MV-4-11 (cell line): ENCODE measurements around the gene STAT1.

Experiments
- DNase-seq: peaks from one replicate; lab custom pipeline; 2025; lab: John Stamatoyannopoulos, UW

Gene STAT1

GRCh38 chr2:191013932-191014652, at the start of gene STAT1:
Gene STAT1, minus strand, starts transcription at chr2:191014171. Its CDS starts 4,168 bp downstream, at chr2:191010003.
- peak; percentile 84 for DNase-seq

GRCh38 chr2:191063584-191063983, 49.6 kb upstream of the STAT1 start:
- DNase-seq, result no peak

DNA sequence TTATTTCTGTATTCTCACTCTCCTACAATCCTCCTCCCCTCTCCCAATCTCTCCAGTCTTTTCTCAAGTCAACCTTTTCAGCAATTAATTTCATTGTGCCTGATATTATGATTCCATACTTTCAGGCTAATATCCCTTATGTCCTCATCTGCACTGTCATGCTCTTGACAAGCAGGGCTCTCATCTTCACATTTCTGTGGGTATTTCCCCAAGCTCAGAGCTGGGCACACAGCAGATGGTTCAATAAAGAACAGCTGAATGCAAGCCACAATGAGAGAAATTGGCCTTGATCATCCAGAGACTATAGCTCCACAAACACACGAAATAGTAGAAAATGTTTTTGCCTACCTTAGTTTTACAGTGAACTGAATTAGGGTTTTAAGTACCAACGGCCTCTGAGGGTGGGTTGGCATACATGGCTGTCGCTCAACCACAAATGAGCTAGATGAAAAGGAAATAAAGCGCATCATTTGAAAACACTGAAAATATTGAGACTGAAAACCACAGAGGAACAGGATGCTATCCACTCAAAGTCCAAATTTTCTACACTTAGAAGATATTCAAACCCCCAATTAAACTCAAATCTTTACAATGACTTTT, 47.5 kb upstream of the STAT1 start:
- no peak for DNase-seq

DNA sequence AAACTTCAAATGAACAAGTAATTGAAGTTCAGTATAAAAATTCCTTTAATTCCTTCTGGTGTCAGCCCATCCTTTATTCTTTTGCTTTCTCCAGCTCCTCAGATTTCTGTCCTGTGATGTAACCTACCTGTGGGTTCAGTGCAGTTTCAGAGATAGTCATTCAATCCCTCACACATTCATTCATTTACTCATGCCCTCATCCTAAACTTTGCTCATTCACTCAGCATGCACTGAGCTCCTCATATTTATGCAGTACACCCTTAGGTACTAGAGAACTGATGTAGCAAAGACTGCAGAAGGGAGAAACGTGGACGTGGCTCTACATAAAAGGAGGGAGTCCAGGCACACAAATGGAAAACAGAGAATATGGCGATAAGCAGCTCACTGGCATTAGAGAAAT, 45.3 kb upstream of the STAT1 start:
- DNase-seq, result no peak

DNA sequence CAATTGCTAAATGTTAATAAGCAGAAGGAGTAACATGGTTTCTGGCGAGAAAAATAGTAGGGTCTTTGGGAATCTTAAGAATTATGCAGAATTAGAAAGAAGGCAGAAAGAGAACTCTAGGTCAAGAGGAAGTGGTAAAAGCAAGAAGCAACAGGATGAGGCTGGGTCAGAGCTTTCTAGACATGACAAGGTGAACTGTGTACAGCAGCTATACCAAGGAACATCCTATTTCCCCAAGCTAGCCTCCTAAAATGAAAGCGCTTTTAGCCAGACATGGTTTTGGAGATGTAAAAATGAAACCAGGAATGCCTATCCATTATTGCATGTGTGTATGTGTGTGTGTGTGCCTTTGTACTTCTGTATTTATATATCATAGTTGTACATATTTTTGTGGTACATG, 42.3 kb upstream of the STAT1 start:
- peak; percentile 34 for DNase-seq

- no peak for DNase-seq
Observed at GRCh38 chr2:191053256-191053655, 39.3 kb upstream of the STAT1 start.

GRCh38 chr2:191051825-191052778, 38.1 kb upstream of the STAT1 start:
- peak; percentile 59 for DNase-seq

DNA sequence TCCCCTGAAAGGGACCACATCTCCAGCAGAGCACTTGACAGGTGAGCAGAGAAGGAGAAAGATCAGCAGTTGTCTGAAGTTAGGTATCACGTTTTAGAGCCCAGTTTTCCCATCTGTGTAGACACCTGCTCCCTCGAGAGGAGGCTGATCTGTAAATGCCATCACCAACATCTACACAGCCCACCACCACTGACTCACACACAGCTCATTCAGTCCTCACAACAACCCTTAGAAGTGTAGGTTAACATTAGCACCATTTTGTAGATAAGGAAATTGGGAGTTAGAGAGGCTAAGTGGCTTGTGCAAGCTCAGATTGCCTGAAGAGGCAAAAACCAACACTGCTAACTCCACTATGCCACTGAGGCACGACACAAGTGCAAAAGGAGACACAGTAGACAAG, 37.2 kb upstream of the STAT1 start:
- no peak for DNase-seq

GRCh38 chr2:191050640-191050987, 36.6 kb upstream of the STAT1 start:
- peak; percentile 13 for DNase-seq

DNA sequence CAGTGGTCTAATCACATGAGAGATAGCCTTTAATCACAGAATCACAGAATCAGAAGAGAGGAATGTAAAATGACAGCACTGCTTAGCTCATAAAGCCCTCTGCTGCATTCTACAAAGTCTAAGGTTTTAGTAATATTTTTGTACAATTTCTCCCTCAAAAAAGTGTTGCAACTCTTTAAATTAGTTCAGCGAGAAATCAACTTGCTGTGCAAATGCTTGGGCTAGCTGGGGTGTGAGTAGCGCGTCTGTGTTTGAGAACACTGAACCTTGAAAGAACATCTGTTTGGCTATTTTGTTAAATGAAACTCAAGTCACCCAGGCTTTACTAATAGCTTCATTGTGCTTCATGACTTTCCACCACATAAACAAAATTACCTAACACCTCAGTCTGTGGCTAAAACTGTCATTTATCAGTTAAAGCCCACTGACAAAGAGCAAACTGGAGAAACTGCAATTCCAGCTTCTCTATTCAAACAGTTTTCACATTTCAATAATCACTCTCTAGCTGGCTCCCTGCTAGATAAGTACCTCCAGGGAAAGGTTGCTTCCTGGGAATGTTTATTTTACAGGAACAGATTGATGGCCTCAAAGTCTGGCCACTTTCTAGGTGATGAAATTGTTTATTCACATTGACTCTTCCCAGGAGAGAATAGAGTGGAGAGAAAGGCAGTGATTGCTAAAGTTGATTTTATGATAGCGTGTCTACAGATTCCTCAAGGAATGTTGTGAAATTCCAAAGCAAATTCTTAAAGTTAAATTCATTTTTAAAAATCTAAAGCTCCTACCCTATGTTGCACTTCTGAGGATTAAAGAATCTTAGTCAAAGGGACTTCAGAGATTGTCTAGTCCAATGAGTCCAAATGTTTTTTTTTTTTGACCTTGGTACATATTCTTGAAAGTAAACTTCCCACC, 36.0 kb upstream of the STAT1 start:
- peak; percentile 6 for DNase-seq

DNA sequence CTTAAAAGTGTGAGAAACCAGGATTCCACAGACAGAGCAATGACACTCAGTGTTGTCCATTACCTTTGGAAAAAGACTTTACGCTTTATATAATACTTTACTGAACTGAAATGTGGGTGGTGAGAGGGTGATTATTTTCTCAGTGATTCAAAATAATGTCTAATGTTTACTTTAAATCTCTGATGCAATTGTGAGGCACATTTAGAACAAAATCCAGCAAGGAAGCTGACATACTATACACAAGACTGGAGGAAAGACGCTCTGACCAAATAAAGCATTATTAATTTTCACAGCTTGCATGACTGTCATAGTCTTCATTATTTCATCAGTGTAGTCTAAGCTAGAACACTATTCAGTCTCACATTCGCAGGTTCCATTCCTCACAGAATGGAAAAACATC, 34.1 kb upstream of the STAT1 start:
- DNase-seq, result no peak

DNA sequence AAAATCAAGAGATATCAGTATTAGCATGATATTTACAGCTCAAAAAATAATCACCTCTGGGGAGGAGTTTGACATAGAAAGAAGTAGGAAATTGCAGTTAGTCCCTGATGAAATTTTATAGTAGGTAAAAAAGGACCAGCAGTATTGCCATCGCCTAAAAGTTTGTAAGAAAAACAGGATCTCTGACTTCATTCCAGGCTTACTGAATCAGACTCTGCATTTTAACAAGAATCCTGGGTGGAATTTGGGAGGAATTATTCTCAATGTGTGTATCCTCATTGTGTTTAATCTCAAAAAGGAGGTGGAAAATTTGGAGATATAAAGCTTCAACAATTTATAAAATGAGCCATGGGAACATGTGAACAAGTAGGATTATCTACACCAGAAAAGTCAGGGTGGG, 31.2 kb upstream of the STAT1 start:
- no peak for DNase-seq

DNA sequence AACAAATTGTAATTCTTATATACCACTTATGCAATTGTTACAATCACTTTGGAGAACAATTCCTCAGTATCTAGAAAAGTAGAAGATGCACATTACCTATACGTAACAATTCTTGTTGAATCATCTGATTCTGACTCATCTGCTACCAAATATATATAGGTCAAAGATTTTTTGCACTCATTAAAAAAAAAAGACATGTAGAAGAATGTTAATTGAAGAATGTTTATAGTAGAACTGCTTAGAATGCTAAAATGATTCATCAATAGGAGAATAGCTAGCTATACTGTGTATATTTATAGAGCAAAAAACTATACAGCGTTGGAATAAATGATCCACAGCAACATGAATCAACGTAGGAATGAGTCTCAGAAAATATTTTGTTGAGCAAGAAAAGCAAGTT, 29.5 kb upstream of the STAT1 start:
- no peak for DNase-seq

DNA sequence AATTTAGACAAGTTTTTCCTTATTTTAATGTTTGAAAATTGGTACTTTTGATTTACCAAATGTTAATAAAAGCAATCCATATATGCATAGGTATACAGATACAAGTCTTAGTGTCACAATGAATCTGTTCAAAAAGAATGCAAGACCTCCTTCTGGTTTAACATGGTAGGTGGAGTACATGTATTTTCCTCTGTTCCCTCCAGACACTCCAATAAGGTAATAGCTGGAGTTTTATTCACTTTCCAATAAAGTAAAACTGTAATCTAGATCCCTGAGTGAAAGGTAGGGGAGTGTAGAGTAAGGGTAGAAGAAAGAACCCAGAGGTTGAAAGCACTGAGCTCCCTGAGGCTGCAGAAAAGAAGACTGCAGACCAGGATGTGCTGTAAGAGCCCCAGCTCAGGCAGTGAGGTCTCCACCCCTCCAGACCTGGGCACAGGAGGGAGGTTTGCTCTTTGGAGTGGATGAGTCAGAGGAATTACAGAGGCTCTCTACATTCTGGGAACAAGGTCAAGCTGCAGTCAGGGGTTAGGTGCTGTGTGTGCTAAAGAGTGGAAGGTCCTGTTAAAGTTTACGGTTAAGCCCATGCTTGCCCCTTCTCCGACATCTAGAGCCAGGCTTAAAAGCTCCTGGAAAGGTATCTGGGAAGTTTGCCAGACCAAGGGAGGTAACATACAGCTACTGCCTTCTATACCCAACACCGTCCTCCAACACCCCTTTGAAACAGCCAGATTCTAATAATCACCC, 27.6 kb upstream of the STAT1 start:
- DNase-seq, result no peak

- DNase-seq, result no peak
Observed at GRCh38 chr2:191039616-191040015, 25.6 kb upstream of the STAT1 start.

GRCh38 chr2:191038741-191039140, 24.8 kb upstream of the STAT1 start:
- DNase-seq, result no peak

GRCh38 chr2:191038241-191038725, 24.3 kb upstream of the STAT1 start:
- peak; percentile 15 for DNase-seq

DNA sequence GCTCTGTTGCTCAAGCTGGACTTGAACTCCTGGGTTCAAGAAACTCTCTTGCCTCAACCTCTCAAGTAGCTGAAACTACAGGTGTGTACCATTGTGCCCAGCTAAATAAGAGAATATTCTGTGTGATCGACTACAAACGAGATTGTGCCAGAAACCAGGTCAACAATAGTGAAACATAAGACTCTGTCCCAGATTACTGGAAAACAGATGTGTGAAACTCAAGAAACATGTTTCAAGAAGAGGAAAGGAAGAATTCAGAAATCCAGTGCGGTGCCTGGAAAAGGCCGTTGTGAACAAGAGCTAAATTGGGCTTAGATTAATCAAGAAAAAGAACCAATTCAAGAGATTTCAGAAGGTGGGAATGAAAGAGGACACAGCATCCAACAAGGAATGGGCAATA, 23.4 kb upstream of the STAT1 start:
- no peak for DNase-seq

- DNase-seq, result no peak
Observed at GRCh38 chr2:191036363-191036762, 22.4 kb upstream of the STAT1 start.

- DNase-seq, result peak; percentile 66
Observed at GRCh38 chr2:191032588-191033429, 18.8 kb upstream of the STAT1 start.
